ENCODE data around the gene TCTN1. TPM values are rescaled to one million over a fixed set of nuclear protein-coding genes. Genes with fewer than 3 reads are reported as not detected.
A peak's percentile ranks its signal among the peaks of the same experiment; 100 is the strongest.
"Not testable (repeated sequence)": the region's sequence is repeated elsewhere in the genome, so short reads cannot be mapped to it uniquely, and the experiment has no call there.

The TCTN1 gene
- total RNA-seq, 1 donor from 2014 or later = 14.8 TPM

DNA sequence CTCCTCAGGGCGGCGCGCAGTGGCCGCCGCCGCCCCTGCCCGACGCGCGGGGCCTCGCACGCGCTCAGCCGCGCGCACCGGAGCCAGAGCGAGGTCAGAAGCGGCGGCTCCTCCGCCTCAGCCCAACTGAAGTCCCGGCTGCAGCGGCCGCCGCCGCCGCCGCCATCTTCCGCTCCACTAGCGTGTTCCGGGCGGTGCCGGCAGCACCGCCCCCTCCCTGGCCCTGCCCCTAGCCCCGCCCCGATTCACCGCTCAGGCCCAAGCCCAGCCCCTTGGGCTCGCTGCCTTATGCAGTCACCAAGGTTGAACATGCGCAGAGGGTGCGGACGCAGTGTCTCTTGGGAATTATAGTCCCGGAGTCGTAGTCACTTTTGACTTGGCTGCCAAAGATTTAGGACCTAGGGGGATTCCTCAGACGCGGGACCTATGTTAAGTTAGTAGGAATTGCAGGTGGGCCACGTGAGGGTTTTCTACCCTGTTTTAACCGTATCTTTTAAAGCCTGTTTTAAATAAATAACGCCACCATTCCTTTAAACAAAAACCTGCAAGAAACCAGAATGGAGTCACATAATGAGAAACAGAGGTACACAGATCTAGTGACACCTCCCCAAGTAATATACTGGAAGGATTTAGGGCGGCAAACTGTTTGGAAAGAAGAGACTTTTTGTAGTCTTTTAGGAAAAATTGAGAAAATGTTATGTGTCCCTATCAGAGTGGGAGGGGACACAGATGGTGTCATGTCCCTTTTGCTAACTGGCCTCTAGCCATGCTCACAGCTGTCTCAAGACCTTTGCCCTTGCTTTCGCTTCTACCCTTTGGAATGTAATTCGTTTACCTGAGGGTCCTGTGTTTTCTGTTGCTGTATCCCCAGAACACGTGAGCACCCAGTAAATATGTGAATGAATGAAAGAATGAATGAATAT lies 30.5 kb upstream of the TCTN1 start, which contains the start of gene PPTC7:
TSS of gene PPTC7 (minus strand) at position 182 of the 923 bp plus-strand sequence. CDS start 287 bp downstream, outside the sequence.
- ATAC-seq (peak; percentile 89), DNase-seq (ENCODE audit: low spot score) (peak; percentile 97)

DNA sequence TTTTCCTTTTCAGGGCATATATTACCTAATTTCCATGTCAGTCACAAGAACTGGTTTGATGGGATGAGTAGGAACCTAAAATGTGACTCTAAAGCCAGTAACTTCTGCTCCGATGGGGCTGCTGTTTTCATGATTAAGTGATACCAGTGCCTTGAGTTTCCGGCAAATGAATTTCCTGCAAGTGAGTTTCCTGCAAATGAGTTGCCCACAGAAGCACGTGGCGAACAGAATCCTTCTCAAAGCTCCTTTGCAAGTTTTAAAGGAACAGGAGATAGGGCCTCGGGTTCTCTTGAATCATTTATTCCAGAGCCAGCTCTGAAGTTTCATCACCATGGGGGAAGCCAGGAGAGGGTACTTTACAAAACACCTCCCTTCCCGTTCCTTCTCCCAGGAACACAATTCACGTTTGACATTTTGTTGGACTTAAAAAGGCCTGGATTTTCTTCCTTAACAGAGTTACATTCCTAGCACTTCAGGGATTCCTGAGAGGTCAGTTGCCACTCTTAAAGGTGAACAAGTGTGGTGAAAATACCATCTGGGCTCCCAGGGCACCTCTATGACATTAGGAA lies 28.6 kb upstream of the TCTN1 start:
- ATAC-seq = no peak
- peak; percentile 41 for DNase-seq (ENCODE audit: low spot score)

GRCh38 chr12:110587102-110587501 lies 26.8 kb upstream of the TCTN1 start:
- not testable (repeated sequence) for ATAC-seq

DNA sequence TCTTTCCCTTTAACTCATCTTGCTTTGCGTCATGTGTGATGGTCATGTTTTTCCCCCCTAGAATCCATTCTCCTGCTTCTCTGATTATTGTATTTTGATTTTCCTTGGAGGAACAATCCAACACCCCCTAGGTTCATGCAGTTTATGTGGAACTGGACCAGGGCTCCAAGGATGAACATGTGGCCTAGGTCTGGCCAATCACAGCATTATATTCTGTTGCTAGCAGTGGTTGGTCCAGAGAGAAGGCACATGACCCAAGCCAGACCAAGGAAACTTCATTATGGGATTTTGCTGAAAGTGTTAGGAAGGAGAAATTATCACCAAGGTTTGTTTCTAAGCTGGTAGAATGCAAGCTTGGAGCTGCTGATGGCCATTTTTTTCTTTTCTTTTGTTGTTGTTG lies 23.9 kb upstream of the TCTN1 start:
- ATAC-seq = no peak
- no peak for DNase-seq (ENCODE audit: low spot score)

More at GRCh38 chr12:110587102-110587501, 26.8 kb upstream of the TCTN1 start:
- not testable (repeated sequence) for DNase-seq (ENCODE audit: low spot score)

DNA sequence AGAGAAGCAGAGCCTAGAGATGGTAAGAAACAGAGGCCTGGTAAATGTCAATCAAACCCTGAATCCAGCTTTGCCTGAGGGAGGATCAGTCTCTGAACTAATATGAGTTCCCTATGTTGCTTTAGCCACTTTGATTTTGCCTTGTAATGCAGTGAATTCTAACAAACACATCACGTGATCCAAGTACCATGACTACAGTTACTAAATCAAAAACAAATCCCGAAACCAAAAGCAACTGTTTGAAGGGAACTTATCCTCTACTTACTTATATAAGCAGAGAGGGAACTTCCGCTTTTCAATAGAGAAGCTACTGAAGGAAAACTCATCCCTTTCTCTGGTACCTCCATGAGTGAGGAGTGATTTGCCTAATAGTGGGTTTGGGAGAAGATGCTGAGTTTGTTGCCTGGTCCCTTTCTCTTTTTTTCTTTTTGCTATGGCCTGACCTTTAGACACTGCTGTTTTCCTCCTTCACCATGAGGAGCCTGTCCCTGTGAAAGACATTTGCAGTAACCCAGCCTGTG lies 23.1 kb upstream of the TCTN1 start:
- DNase-seq (ENCODE audit: low spot score) = no peak
- ATAC-seq = peak; percentile 27

DNA sequence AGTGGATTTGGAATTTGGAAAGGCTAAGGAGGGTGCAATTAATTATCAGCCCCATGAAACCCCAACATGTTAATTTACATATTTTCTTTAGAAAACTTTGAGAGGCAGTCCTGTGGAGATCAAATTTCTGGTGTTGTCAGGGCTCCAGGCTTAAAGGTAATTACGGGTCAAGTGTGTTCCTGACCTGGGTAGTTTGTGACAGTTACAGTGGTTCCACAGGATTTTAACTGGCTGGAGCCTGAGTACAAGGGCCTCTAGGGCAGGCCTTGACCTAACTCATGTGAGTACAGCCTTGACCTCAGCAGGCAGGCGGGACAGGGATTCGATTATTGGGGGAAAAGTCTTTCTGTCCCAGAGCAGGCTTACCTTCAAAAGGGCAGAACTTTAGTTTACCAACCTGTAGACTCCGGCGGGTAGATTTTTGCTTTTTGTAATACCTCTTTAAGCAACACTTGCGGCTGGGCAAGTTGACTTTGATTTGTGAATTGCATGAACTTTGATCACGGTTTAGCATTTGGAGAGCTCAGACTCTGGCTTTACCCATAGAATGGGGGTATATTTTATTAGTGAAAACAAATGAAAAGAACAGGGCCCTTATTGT lies 22.4 kb upstream of the TCTN1 start:
- peak; percentile 91 for ATAC-seq
- DNase-seq (ENCODE audit: low spot score) = peak; percentile 88

- no peak for DNase-seq (ENCODE audit: low spot score)
- ATAC-seq = peak; percentile 47
Observed at GRCh38 chr12:110592078-110592477, 21.9 kb upstream of the TCTN1 start.

DNA sequence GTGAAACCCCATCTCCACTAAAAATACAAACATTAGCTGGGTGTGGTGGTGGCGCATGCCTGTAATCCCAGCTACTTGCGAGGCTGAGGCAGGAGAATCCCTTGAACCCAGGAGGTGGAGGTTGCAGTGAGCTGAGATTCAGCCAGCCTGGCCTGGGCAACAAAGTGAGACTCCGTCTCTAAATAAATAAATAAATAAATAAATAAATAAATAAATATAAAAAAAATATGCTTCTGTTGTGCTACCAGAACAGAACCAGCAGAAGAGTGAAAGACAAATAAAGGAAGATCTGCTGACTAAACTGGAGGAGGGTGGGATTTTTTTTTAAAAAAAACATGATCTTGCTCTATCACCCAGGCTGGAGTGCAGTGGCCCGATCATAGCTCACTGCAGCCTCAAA lies 21.0 kb upstream of the TCTN1 start:
- not testable (repeated sequence) for ATAC-seq; DNase-seq (ENCODE audit: low spot score)

DNA sequence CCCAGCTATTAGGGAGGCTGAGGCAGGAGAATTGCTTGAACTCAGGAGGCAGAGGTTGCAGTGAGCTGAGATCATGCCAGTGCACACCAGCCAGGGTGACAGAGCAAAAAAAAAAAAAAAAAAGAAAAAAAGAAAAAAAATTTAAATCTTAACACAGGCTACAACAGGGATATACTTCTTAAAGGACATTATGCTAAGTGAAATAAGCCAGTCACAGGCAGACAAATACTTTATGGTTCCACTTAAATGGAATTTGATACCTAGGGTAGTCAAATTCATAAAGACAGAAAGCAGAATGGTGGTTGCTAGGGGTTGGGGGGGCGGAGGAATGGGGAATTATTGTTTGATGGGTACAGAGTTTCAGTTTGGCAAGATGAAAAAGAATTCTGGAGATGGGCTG lies 16.0 kb upstream of the TCTN1 start:
- no peak for ATAC-seq
- no peak for DNase-seq (ENCODE audit: low spot score)

- no peak for DNase-seq (ENCODE audit: low spot score)
- ATAC-seq = no peak
Observed at GRCh38 chr12:110599334-110599733, 14.6 kb upstream of the TCTN1 start.

DNA sequence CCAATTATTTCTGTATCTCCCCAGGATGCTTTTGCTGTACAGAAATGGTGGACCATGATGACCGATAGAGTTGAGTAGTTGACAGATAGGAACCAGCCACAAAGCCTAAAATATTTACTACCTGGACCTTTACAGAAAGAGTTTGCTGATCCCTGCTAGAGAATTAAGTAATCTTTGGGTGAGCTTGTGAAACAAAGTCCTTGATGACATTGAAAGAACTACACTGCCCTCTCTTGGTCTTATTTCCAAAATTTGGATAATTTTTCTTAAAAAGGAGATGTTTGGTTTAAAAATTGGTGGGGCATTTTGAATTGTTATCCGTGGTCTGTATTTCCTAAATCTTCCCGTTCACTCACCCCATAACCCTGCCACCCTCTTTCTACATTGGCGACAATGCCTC lies 13.7 kb upstream of the TCTN1 start:
- ATAC-seq (peak; percentile 91), DNase-seq (ENCODE audit: low spot score) (no peak)

- DNase-seq (ENCODE audit: low spot score) = not testable (repeated sequence)
- peak; percentile 89 for ATAC-seq
Observed at GRCh38 chr12:110602085-110602814, 11.7 kb upstream of the TCTN1 start.

DNA sequence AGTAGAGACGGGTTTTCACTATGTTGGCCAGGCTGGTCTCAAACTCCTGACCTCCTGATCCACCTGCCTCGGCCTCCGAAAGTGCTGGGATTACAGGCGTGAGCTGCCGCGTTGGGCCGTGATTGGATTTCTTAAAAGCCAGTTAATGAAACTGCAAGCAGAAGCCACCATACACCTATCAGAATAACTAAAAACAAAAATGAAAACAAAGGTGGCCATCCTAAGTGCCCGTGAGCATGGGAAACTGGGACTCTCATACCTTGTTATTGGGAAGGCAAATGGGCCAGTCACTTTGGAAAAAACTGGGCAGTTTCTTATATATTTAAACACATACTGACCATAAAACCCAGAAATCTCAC lies 7.7 kb upstream of the TCTN1 start:
- ATAC-seq = no peak
- DNase-seq (ENCODE audit: low spot score) = no peak

DNA sequence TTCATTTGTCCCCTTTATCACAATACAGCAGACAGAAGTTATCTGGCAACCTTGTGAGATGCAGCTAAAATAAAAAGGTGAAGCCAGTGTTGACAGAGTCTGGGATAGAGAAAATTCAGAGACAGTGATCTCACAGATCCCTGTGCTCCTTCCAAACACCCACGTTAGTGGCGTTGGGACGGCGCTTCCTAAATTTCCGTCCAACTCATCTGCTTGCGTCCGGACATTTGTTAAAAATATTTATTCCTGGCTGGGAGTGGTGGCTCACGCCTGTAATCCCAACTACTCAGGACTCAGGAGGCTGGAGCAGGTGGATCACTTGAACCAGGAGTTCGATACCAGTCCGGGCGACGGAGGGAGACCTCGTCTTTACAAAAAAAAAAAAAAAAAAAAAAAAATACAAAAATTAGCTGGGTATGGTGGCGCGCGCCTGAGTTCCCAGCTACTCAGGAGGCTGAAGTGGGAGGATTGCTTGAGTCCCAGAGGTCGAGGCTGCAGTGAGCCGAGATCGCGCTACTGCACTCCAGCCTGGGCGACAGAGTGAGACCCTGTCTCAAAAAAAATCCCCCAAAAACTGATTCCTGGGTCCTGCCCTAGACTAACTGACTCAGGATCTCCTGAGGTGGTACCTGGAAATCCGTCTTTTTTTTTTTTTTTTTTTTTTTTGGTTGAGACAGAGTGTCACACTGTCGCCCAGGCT lies 708 bp upstream of the TCTN1 start:
- ATAC-seq (no peak), DNase-seq (ENCODE audit: low spot score) (no peak)

- DNase-seq (ENCODE audit: low spot score) (no peak), ATAC-seq (no peak)
Observed at GRCh38 chr12:110615171-110615570, 1.2 kb downstream of the TCTN1 start.

DNA sequence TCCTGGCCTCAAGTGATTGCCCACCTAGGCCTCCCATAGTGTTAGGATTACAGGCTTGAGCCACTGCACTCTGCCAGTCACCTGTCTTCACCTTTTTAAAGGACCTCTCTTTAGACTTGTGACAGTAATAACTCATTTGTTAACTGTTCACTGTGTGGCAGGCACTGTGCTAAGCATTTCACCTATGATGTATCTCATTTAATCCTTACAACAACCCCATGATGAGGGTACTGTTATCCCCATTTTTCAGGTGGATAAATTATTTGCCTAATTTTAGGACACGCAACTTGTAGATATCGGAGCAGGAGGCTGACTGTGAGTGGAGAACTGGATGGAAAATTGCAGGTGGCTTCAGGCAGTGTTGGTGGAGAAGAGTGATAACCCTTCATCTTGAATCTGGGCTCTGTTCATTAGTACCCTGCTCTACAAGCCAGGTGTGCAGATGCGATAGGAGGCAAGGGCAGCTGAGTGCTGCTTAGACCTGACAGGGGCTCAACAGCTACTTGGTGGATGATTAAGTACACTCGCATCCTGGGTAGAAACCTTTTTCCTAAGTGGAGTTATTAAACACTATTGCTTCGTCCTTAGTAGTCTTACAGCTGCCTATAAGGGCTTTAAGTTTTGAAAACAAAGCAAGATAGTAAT lies 2.7 kb downstream of the TCTN1 start:
- ATAC-seq (no peak), DNase-seq (ENCODE audit: low spot score) (no peak)

DNA sequence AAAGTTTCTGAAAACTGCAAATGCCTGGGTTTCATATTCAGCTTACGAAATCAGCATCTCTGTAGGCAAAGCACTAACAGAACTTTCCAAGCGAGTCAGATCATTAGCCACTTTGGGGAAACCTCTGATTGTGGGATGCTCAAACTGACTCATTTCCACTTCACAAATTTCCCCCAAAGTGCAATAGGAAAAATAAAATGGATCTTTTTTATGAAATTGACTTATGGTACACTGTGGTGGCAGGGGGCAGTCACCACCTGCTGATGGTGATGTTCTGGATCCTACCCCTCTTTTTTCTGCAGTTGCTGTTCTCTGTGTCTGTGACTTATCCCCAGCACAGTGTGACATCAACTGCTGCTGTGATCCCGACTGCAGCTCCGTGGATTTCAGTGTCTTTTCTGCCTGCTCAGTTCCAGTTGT lies 5.6 kb downstream of the TCTN1 start:
- no peak for ATAC-seq
- DNase-seq (ENCODE audit: low spot score) = no peak

GRCh38 chr12:110622582-110622981 lies 8.7 kb downstream of the TCTN1 start:
- DNase-seq (ENCODE audit: low spot score) = no peak
- no peak for ATAC-seq

DNA sequence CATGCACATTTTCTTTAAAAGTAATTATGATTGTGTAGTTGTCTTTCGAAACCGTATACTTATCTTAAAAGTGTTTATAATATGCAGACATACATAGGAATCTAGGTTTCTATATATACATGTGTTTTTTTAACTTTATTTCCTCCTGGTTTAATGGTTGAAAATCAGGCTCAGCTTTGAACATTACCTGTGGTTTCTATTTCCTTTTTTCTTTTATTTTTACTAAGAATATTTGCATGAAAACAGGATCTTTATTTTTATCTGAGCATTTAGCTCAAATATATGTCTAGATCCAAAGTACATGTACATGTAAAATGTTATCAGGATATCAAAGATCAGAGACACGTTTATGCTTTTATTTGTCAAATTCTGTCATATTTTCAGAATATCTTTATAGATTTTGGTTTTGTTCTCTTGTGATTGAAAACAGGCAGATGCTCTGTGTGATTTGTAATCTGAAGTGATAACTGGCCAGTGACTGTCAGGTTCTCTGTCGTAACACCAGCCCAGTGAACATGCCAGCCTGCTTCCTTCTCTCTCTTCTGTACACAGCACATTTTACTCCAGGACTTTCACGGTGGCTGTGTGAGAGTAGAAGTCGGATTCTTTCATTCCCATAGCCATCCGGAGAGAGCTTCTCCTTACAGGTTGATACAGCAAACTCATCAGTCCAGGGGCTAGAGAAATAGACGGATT lies 13.7 kb downstream of the TCTN1 start:
- DNase-seq (ENCODE audit: low spot score) (no peak), ATAC-seq (no peak)

Measured in left lobe of liver (tissue), 2 donors.